Natural killer cell (primary cell): ENCODE data around the gene SMCO3. TPM values are rescaled to one million over a fixed set of nuclear protein-coding genes. Genes with fewer than 3 reads are reported as not detected.

Source experiments
- ATAC-seq, 3 donors: fragments of 150-1000 bp in 2 of 3; fragments of 200-7000 bp in 1 of 3; cut with Tn5 transposase; 1 replicate in 1 of 3; 2 replicates in 2 of 3; pipeline ENCODE4 v1.10.0; 2021; ENCODE audit warnings: mild to moderate bottlenecking in 2 of 3, moderate library complexity in 2 of 3
- DNase-seq, 2 donors: peaks; one replicate each; pipeline versions ENCODE4 v3.0.0 to v3.0.0-alpha.2; 2013 to 2021; ENCODE audit warnings: mixed read lengths in 1 of 2
- H3K27ac ChIP-seq: one replicate; pipeline ENCODE4 v1.5.1; 2013; ENCODE audit warnings: mild to moderate bottlenecking, low read length
- H3K27me3 ChIP-seq: one replicate; pipeline ENCODE4 v1.6.1; 2013; ENCODE audit warnings: low read length; ENCODE audit not compliant: control insufficient read depth, insufficient read depth
- H3K36me3 ChIP-seq: one replicate; pipeline ENCODE4 v1.6.1; 2013; ENCODE audit warnings: low read length; ENCODE audit not compliant: control insufficient read depth, insufficient read depth
- H3K4me1 ChIP-seq: one replicate; pipeline ENCODE4 v1.6.1; 2013; ENCODE audit warnings: low read length; ENCODE audit not compliant: control insufficient read depth, insufficient read depth
- H3K4me3 ChIP-seq: one replicate; pipeline ENCODE4 v1.5.1; 2013; ENCODE audit warnings: low read length
- H3K9me3 ChIP-seq: one replicate; pipeline ENCODE4 v1.6.1; 2013; ENCODE audit warnings: low read length; ENCODE audit not compliant: control insufficient read depth, insufficient read depth
- H3K27ac Mint-ChIP-seq, 2 donors: one replicate each; pipeline ENCODE4 v1.8.0; 2022; ENCODE audit warnings: mild to moderate bottlenecking in 2 of 2, mixed read lengths in 2 of 2, moderate library complexity in 1 of 2
- H3K27me3 Mint-ChIP-seq, 2 donors: one replicate each; pipeline ENCODE4 v1.8.0; 2022; ENCODE audit warnings: low read depth in 2 of 2, mixed read lengths in 2 of 2
- H3K36me3 Mint-ChIP-seq: one replicate; pipeline ENCODE4 v1.8.0; 2022; ENCODE audit warnings: mixed read lengths
- H3K4me1 Mint-ChIP-seq, 2 donors: one replicate each; pipeline ENCODE4 v1.8.0; 2022; ENCODE audit warnings: mixed read lengths in 2 of 2
- H3K4me3 Mint-ChIP-seq: one replicate; pipeline ENCODE4 v1.8.0; 2022; ENCODE audit warnings: mild to moderate bottlenecking, moderate library complexity, mixed read lengths
- H3K9me3 Mint-ChIP-seq, 2 donors: one replicate each; pipeline ENCODE4 v1.8.0; 2022; ENCODE audit warnings: mixed read lengths in 2 of 2
- CTCF ChIP-seq: fragments of 200-600 bp; IDR thresholded peaks from one replicate; pipeline ENCODE4 v1.8.0; 2022; ENCODE audit warnings: antibody characterized with exemption
- WGBS: methylation state at CpG from one replicate; pipeline ENCODE4 v1.1.7; 2013; ENCODE audit warnings: missing lambda C conversion rate; ENCODE audit not compliant: insufficient coverage; 5-methylcytosine and 5-hydroxymethylcytosine counted together
- intact Hi-C: fragments of 100-400 bp; cut with micrococcal nuclease; formaldehyde crosslinking; loops from one replicate; pipeline ENCODE4 v1.14.2; 2022
- total RNA-seq, 4 donors: library from RNA; stranded (reverse); fragments of 120-200 nt in 1 of 4; gene quantifications; one replicate each; pipeline versions ENCODE4 v1.2.3 to v1.2.4, GENCODE V29; 2013 to 2022

The SMCO3 gene
- total RNA-seq, 3 donors from 2014 or later (not counting 1 experiment from before 2014, with no cell fraction given): not detected

DNA sequence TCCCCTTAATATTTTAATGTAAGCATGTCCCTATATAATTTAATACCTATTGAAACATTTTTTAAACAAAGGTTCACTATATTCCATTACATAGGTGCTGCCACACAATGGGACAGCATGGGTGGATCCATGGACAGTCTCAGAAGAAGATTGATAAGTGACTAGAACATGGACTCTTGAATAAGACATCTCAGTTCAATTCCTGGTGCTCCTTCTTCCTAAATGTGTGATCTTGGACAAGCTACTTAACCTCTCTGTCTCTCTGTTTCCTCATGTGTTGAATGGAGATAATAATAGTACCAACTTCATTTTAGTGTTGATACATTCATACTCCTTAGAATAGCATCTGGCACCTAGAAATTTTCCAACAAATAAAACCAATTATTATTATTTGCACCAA is 30.4 kb upstream of the SMCO3 start:
- no peaks in the 10 kb centered on the region for H3K9me3 ChIP-seq
- Mint-ChIP-seq H3K27ac (no peak overlapping the region), H3K4me1 (peaks cover 0 to 5% of the 10 kb centered on the region in 2 donors), H3K4me3 (no peak overlapping the region), H3K36me3 (no peaks in the 10 kb centered on the region), H3K9me3 (no peaks in the 10 kb centered on the region), H3K27me3 (peaks cover 0 to 15% of the 10 kb centered on the region in 2 donors)
- no peak for DNase-seq
- H3K27me3 ChIP-seq: no peaks in the 10 kb centered on the region
- intact Hi-C loops: loop anchor here (10.0 kb wide), 1 partner anchor 120 kb away; no protein-coding TSS in a partner anchor
- no peak overlapping the region for H3K4me3 ChIP-seq
- no peaks in the 10 kb centered on the region for H3K36me3 ChIP-seq
- no peak for TF ChIP-seq CTCF
- H3K27ac ChIP-seq: no peak overlapping the region
- ATAC-seq: no peak
- no peaks in the 10 kb centered on the region for H3K4me1 ChIP-seq

DNA sequence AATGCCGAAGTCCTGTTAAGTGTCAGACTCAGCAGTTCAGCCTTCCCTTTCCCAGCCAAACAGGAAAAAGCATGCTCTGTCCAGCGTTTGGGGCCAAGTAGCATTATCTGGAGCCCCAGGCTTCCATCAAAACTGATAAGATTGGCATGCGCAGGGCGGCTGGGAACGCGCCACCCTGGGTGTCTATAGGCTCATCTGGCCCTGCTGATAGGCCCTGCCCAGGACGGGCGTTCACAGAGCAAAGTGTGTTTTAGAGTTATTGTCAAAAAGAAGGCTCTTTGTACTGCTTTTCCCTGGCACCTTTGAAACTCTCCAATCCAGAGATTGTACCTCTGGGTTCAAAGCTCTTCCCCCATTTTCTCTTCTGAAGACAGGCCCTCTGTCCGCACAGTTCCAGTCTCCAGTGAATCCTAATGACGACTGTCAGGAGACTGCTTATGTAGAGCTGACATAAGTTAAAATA is 29.5 kb upstream of the SMCO3 start, which contains the start of gene ART4:
ART4 (minus strand) TSS at position 102 of the 463 bp plus-strand sequence. CDS start 413 bp downstream, outside the sequence.
- TF ChIP-seq CTCF: no peak
- peaks cover 0 to 20% of the 10 kb centered on the region in 2 donors for H3K27me3 Mint-ChIP-seq
- H3K4me3 ChIP-seq: no peak within 1 kb of the TSS
- no peaks in the 10 kb centered on the region for H3K9me3 Mint-ChIP-seq
- H3K27ac Mint-ChIP-seq: no peak within 1 kb of the TSS
- ATAC-seq (no peak), DNase-seq (no peak)
- H3K36me3 Mint-ChIP-seq: no peaks in the 10 kb centered on the region
- no peaks in the 10 kb centered on the region for H3K4me1 ChIP-seq
- H3K4me1 Mint-ChIP-seq: peaks cover 0 to 5% of the 10 kb centered on the region in 2 donors
- 87% methylated on average over 10 of the region's 10 CpGs for WGBS
- H3K4me3 Mint-ChIP-seq: no peak within 1 kb of the TSS
- no peaks in the 10 kb centered on the region for H3K36me3 ChIP-seq
- H3K27me3 ChIP-seq: peaks cover 2% of the 10 kb centered on the region
- H3K27ac ChIP-seq: no peak within 1 kb of the TSS
- no peaks in the 10 kb centered on the region for H3K9me3 ChIP-seq
- intact Hi-C loops: loop anchor here (10.0 kb wide), 1 partner anchor 119 kb away; no protein-coding TSS in a partner anchor

GRCh38 chr12:14842315-14842714 is 28.3 kb upstream of the SMCO3 start:
- Histone ChIP-seq H3K36me3 (no peaks in the 10 kb centered on the region), H3K27ac (no peak overlapping the region), H3K4me3 (no peak overlapping the region), H3K27me3 (peaks cover 4% of the 10 kb centered on the region), H3K4me1 (no peaks in the 10 kb centered on the region), H3K9me3 (no peaks in the 10 kb centered on the region)
- Mint-ChIP-seq H3K36me3 (no peaks in the 10 kb centered on the region), H3K27ac (no peak overlapping the region), H3K27me3 (peaks cover 0 to 16% of the 10 kb centered on the region in 2 donors), H3K4me1 (peaks cover 0 to 5% of the 10 kb centered on the region in 2 donors), H3K4me3 (no peak overlapping the region), H3K9me3 (no peaks in the 10 kb centered on the region)
- TF ChIP-seq CTCF: no peak
- intact Hi-C loops: loop anchor here (10.0 kb wide), 1 partner anchor 118 kb away; no protein-coding TSS in a partner anchor
- no peak for DNase-seq
- no CpG with 5 or more reads among the region's 3 CpGs for WGBS
- no peak for ATAC-seq

GRCh38 chr12:14841761-14842160 is 27.8 kb upstream of the SMCO3 start:
- ATAC-seq (no peak), DNase-seq (no peak)
- intact Hi-C loops: loop anchor here (10.0 kb wide), 1 partner anchor 117 kb away; no protein-coding TSS in a partner anchor
- peaks cover 0 to 5% of the 10 kb centered on the region in 2 donors for H3K4me1 Mint-ChIP-seq
- H3K27me3 ChIP-seq: peaks cover 4% of the 10 kb centered on the region
- no peaks in the 10 kb centered on the region for H3K9me3 ChIP-seq
- H3K27ac Mint-ChIP-seq: no peak overlapping the region
- no peaks in the 10 kb centered on the region for H3K36me3 ChIP-seq
- no peak overlapping the region for H3K4me3 Mint-ChIP-seq
- H3K36me3 Mint-ChIP-seq: no peaks in the 10 kb centered on the region
- WGBS: 81% methylated on average over 2 of the region's 3 CpGs
- H3K27me3 Mint-ChIP-seq: peaks cover 0 to 16% of the 10 kb centered on the region in 2 donors
- H3K4me3 ChIP-seq: no peak overlapping the region
- no peaks in the 10 kb centered on the region for H3K4me1 ChIP-seq
- H3K9me3 Mint-ChIP-seq: no peaks in the 10 kb centered on the region
- H3K27ac ChIP-seq: no peak overlapping the region
- TF ChIP-seq CTCF: no peak
